ENCODE data around the gene LAMA1.

Gene LAMA1

DNA sequence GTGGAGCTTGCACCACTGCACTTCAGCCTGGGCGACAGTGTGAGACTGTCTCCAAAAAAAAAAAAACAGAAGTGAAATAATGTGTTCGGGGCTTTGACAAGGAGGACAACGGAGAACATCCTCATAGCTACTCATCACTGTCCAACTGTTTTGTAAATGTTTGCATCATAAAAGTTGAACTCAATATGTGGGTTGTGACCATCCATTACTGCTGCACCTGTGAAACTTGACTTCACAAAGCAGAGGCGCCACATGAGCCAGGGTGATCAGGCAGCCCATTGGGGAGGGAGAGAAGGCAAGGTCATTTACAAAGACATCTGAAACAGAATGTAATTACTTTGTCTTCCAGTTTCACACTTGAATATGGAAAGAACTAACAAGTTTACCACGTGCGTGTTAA, 61.6 kb downstream of the LAMA1 start:
- DNase-seq (ENCODE audit: low spot score) = no peak

DNA sequence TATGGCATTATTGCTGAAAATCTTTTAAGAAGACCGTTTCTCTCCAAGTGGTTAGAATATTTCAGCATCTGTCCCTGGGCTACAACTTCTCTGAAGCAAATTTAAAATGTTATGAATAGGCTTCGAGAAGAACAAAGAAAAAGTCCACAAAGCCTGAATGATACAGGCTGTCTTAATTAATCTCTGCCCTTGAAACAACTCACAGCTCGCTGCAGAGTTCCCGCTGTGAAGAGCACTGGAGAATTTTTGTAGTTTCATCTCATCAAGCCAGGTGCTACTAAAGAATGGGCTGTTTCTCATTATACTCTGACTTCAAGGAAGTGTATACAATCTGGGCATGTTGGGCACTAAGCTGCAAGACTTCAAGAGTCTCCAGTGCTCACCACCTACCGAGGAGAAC, 67.6 kb downstream of the LAMA1 start:
- DNase-seq (ENCODE audit: low spot score) = no peak

DNA sequence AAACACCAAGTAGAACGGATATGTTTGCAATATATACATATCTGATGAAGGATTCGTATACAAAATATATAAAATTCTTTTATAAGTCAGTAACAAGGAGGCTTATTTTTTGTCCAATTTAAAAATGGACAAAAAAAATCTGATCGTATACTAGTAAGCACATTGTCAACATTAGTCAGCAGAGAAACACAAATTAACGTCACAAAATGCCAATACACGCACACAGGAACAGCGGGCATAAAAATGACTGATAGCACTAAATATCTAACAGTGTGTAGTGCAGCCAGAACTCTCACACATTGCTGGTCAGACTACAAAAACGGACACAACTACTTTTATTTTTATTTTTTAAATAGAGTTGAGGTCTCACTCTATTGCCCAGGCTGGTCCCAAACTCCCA, 69.5 kb downstream of the LAMA1 start:
- DNase-seq (ENCODE audit: low spot score) = no peak

DNA sequence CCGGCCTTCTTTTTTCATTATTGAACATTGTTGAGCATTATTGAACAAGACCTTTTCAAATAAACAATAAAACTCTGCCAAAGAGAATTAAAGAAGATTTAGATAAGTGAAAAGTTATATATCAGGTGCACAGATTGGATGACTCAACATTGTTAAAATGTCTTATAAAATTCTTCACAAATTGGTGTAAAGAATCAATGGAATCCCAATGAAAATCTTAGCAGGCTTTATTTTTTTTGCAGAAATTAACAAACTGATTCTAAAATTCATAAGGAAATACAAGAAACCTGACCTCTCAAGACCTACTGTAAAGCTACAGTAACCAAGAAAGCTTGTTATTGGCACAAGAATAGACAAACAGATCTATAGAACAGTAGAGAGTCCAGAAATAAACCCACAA, 70.3 kb downstream of the LAMA1 start:
- no peak for DNase-seq (ENCODE audit: low spot score)

DNA sequence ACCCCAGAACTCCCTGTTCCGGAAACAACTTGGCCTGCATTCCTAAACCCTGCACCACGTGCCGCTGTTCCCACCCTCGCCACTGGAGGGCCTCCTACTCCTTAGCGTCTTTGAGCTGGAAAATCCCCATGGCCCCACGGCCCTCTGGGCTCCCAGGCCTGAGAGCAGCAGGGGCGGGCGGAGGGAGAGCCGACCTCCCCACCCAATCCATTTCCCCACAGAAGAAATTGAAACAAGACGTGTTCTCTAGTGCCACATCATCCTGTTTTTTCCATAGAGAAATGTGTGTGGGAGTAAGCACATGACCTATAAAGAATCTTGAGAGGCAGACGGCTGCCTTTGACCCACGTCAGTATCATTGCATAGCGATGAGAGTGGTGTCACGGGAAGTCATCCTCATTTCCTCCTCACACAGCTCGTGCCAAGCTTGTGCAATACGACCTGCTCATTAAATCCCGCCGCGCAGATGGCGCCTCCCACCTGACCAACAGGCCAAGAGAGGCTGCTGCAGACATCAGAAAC, 79.2 kb downstream of the LAMA1 start:
- peak; percentile 32 for DNase-seq (ENCODE audit: low spot score)

DNA sequence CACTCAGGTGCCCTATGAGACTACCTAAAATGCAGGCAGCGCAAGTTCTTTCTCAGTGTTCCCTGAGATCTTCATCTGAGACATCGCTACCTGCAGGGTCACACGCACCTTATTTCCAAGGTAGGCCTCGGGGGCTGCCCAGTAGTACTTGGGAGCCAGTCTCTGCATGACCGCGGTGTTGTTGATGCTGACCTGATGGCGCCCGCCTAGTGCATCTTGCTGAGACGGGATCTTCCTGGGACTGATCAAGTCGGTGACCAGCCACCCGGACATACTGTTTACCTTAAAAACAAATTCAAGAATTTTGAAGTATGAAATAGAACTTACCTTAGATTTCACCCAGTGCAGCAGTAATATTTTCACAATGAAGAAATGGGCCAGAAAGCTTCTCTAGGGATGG, 80.1 kb downstream of the LAMA1 start:
- no peak for DNase-seq (ENCODE audit: low spot score)

DNA sequence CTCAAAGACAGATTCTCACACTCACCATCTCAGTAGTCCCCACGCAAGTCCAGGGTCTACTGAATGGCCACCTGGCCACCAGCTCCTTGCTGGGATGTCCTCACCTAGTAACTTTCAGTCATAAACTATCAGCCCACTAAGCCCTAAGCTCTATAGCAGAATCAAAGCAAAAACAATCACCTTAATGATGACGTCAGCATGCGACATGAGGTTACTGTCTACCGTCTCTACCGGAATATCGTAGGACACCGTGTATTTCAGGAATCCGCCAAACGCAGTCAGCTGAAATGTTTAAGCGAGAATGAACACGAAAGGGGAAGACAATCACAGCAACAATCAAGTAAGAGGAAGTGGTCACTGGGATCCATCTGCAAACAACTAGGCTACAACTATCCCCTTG, 81.8 kb downstream of the LAMA1 start:
- DNase-seq (ENCODE audit: low spot score) = no peak

DNA sequence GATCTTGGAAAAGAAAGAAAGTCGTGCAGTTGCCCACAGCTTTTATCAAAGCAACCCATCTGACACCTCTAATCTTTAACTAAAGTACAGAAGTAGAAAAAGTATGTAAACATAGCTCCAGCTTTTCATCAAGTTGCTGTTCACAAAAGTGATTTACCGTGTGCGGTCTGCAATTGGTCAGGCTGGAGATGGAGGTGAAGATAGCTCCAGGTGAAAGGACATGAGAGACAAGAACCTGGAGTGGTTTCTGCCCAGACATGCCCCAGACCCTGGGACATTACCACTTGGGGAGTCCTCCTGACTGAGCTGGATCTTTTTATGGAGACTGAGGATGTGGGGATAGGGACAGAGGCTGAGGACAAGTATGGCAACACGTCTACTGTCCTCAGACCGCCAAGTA, 82.7 kb downstream of the LAMA1 start:
- no peak for DNase-seq (ENCODE audit: low spot score)

DNA sequence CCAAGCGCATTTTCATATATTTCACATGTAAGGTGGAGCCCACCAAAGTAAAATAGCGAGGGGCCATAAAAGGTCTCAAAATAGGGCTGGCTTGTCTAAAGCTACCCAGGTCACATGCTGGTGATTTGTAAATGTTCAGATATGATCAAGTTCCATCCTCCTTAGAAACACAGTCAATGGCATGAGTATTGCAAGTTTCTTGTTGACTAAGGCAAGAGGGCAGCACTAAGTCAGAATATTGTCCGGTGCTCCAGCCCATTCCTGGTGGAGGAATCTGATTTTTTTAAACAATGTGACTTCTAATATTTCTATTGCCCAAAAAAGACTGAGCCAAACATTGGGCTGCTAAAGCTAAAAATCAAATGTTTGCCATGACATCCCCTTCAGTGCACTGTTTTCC, 85.1 kb downstream of the LAMA1 start:
- no peak for DNase-seq (ENCODE audit: low spot score)

DNA sequence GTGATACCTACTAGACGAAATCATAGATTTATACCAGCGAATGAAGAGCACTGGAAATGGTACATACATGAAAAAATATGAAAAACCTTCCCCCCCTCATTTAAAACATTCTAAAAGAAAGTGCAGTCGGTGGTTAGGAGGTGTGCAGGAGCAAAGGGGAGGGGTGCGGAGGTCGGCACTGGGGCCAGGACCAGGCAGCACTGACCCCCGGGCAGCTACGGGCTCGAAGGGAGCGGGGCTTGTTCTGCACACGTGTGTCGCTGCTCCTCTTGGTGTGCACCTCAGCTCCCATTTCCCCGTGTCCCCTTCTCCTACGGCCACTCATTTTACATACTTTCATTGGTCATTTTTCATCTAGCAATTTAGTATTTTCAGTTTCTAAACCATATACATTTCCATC, 89.0 kb downstream of the LAMA1 start:
- DNase-seq (ENCODE audit: low spot score) = no peak

DNA sequence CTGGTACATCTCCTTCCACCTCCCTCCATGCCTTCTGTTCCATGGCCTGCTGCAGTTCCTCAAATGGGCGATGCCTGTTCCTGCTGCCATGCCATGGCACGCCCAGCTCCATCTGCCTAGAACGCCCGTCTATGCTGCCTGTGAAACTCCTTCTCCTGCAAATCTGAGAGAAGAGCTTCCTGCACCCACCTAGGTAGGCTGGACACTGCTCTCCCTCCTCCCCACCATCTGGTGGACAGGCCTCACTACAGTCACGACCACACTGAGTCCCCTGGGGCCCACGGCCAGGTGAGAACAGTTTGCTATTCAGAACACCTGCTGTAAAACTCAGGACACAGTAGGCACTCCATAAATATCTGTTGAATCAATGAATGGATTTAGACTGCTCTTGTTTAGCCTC, 92.4 kb downstream of the LAMA1 start:
- no peak for DNase-seq (ENCODE audit: low spot score)

DNA sequence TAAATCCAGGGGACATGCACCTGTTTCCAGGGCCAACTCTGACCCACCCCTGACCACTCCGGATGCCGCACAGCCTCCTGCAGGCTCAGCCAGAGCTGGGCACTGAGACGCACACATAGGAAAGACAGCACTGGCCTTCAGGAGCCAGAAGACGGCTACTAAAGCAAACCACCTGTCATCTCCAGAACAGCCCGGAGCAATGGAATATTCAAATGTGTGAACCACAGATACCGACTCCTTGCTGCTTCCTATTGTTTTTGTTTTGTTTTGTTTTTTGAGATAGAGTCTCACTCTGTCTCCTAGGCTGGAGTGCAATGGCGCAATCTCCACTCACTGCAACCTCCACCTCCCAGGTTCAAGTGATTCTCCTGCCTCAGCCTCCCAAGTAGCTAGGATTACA, 94.0 kb downstream of the LAMA1 start:
- DNase-seq (ENCODE audit: low spot score) = no peak

DNA sequence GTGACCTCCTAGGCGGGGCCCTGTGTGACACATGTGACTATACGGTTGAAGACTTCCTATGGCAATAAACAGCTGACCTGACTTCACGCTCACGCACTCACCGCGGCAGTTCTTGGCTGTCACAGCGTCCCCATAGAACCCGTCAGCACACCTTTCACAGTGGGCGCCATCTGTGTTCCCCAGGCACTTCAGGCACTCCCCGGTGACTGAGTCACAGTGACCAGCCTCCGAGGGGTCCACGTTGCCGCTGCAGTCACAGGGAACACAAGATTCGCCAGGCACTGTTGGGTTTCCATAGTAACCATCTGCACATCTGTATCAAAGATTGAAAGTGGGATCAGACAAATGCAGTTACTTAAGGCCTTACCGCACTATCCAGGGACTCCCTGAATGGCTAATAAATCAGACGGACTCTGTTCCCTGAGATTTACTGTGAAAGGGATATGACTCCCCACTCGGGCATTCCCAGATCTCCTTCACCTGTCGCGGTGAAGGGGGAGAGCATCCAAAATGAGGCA, 94.5 kb downstream of the LAMA1 start:
- no peak for DNase-seq (ENCODE audit: low spot score)

DNA sequence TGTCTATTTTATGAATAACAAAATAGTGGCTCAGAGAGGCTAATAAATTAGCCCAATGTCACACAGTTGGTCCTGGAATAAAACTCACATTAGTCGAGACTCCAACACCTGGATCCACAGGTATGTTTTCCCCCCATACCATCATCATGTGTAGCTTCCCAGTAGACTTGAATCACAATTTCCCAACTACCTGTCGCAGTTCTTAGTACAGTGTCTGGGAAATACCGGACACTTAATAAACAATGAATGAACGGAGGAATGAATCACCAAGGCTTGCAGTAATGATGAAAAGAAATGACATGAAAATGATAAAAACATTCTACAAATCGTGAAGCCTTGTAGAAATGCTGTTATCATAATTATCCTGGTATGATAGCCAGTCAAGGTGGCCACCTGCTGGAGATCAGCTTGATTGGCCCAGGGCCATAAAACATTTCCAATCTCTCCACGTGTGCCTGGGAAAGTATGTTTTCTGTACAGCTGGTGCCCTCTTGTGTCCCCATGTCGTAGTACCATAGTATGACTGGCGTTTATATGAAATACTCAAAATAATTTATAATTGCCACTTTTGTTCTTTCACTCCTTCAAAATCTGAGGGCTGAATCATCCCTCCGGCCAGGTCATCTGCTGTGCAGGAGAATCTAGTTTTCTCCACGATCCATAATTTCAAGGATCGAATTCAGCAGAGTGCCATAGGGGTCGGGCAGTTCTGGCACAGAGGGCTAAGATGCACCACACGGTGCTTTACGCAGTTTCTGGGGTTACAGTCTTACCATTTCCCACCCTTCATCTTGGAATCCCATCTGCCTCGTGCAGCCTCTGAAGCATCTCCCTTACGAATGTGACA, 95.4 kb downstream of the LAMA1 start:
- peak; percentile 63 for DNase-seq (ENCODE audit: low spot score)

DNA sequence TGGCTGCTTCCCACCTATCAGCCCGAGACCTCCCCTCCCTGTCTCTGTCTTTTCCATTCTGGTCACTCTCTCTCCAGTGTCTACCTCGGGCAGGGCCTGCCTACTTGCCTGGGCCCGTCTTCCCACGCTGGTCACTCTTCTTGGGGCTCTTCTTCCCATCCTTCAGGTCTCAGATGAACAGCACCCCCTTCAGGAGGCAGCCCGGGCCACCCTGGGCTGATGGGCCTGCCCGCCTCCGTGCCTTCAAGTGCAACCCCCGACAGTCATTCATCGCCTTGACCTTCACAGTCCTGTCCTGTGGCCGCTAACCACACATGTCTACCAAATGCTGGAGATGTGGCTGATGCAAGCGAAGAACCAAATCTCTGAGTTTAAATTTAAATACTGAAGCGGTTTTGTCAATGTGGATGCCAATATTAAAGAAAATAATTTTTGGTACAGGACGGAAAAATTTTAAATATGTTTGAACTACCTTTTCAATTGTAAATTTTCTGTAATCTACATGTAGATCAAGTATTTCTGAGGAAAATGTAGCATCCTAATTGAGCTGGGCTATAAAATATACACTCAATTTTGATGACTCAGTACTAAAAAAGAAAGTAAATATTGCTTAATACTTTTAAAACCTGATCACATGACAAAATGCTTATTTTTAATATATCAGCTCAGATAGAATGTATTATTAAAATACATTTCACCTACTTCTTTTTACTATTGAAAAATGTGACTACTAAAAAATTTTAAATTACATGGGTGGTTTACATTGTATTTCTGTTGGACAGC, 96.4 kb downstream of the LAMA1 start:
- DNase-seq (ENCODE audit: low spot score) = no peak

DNA sequence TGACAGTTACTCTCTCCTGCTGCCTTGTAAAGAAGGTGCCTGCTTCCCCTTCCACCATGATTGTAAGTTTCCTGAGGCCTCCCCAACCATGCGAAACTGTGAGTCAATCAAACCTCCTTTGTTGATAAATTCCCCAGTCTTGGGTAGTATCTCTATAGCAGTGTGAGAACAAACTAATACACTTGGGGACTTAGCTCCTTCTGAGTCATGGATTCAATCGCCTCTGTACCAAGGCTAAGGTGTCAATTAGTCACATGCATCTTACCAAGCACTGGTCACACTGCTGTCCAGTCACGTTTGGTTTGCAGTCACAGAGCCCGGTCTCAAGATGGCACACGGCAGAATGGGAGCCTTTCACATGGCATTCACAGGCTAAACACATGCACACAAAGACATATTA, 100.6 kb downstream of the LAMA1 start:
- DNase-seq (ENCODE audit: low spot score) = no peak

DNA sequence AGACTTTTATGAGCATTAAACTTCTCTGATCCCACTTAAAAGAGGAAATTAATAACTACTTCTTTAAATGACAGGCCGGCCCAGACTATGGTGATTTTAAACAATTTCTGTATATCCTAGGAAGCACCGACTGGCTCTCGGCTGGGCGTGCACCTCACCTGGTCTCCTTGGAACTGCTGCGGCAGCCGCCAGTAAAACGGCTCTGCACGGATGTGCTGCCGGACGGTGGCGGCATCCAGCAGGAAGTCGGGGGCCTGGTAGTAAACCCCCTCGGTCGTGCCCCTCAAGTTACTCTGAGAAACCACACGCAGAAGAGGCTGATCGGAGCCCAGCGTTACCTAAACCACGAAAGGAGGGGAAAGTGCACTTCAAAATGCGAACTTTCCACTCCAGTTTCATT, 106.5 kb downstream of the LAMA1 start:
- no peak for DNase-seq (ENCODE audit: low spot score)

DNA sequence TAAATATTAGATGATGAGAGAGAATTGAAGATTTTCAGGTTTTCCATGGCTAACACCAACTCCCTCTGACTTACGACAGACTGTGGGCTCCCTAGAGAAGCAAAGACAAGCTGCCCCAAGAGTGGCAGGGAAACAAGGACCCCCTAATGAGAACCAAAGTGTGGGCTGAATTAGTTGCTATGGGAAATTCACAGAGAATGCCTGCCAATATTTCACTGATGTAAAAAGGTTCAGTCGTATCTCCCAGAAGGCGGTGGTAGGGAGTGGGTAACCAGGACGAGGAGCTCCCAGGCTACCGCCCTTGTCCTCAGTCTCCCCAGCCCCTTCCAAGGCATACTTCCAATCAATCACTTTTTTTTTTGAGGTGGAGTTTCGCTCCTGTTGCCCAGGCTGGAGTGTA, 113.6 kb downstream of the LAMA1 start:
- DNase-seq (ENCODE audit: low spot score) = no peak

DNA sequence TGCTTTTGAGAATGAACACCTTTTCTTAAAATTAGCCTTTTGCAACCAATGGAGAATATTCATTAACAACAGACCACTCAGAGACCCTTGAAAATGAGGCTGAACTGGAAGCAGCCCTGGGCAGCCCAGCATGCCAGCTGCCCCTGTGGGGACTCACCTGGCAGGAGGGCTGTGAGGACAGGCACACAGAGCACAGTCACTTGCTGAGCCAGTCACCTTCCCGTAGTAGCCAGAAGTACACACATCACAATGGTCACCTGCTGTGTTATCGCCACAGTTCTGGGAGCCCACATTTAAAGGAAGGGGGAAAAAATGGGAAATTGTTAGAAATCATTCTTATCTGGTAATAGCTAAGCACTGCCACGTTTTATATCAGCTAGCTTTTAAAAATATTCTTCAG, 115.5 kb downstream of the LAMA1 start:
- no peak for DNase-seq (ENCODE audit: low spot score)

DNA sequence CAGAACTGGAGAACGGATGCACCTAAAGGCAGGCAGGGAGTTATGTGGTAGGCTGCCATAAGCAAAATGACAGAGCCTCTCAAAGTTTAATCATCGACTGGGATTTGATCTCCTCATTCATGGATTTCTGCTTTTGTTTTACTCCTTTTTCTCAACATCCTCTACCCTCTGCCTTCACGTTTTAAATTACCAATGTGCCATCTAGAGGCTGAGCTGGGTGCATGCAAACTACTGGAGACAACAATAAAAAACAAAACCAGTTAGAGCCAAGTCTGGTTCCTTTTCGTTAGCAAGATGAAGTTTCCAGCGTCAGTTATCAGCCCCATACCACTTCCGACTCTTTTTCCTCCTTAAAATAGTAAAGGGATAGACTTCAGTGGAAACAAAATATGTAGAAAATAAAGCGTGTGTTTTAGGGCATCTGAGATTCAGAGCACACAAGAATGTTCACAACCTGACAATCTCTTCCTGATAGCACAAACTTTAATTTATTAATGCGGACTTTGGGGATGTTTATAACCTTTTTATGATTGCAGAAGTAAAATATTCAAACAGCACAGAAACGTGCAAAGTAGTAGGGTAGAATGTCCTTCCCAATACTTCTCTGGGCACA, 117.0 kb downstream of the LAMA1 start:
- DNase-seq (ENCODE audit: low spot score) = no peak

DNA sequence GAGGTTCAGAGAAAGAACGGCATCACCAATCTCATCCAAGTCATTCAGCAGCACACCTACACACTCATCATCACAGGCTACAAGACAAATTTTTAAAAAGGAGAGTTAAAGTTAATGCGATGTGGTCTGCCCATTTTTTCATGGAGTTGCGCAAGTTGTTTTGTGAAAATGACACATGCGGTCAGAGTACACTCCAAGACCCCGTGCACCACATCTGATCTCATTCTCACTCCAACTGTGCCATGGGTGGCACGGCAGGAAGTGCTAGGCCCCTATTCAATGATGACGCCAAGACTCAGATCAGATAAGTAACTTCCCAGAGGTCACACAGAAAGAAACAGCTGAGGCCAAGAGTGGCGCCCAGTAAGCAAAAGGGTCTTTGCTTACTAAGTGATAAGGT, 119.8 kb downstream of the LAMA1 start:
- no peak for DNase-seq (ENCODE audit: low spot score)

DNA sequence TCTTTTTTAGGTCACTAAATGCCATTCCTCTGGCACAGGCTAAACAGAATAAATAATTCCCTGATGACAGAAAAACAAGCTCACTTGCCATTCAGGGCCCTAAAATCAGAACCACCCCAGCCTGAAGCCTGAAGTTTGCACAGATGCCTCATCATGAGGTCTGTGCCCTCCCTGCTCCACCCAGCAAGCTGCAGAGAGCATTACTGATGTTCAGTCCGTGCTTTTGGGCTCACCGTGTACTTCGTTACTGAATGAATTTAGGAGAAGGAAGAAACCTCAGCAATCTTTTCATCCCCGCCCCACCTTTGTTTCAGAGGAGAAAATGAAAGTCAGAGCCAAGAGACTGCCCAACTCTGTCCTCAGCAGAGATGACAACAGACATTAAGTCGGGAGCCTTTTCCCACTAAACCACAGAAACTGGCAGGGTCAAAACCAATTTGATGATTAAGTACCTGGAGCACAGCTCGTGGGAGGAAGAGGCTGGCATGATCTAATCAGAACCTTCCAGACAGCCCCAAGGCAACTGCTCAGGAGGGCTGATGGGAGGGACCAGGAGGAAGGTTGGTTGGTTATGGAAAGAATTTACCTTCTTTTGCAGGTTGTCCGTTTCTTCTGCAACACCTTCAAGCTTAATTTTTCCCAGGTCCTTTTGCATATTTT, 122.7 kb downstream of the LAMA1 start:
- DNase-seq (ENCODE audit: low spot score) = no peak

Data from HuH-7 (cell line).